WTC11 (cell line): ENCODE data around the gene NAXD. TPM values are rescaled to one million over a fixed set of nuclear protein-coding genes. Genes with fewer than 3 reads are reported as not detected.

ENCODE experiments used
- ATAC-seq: fragments of 200-7000 bp; cut with Tn5 transposase; 2 replicates; pipeline ENCODE4 v1.10.0; 2021; ENCODE audit warnings: mild to moderate bottlenecking, moderate library complexity
- CTCF ChIA-PET: fragments of 300-600 bp; sonication (Branson Sonifier 250); formaldehyde crosslinking; loops from one replicate; lab custom pipeline; 2021; ENCODE audit warnings: antibody characterized with exemption; lab: Charles Lee
- POLR2A ChIA-PET: fragments of 350-600 bp; sonication (Branson Sonifier 250); formaldehyde crosslinking; loops from one replicate; lab custom pipeline; 2021; ENCODE audit warnings: antibody characterized with exemption; lab: Charles Lee
- DNase-seq: peaks from one replicate; pipeline ENCODE4 v3.0.0; 2021; ENCODE audit warnings: low spot score
- H3K27ac Mint-ChIP-seq: 2 replicates; pipeline ENCODE4 v1.8.0; 2021; ENCODE audit warnings: mixed read lengths
- H3K27me3 Mint-ChIP-seq: 2 replicates; pipeline ENCODE4 v1.8.0; 2021; ENCODE audit warnings: low read depth, mild to moderate bottlenecking, moderate library complexity, mixed read lengths
- H3K36me3 Mint-ChIP-seq: 2 replicates; pipeline ENCODE4 v1.8.0; 2021; ENCODE audit warnings: mixed read lengths
- H3K4me1 Mint-ChIP-seq: 2 replicates; pipeline ENCODE4 v1.8.0; 2022; ENCODE audit warnings: mixed read lengths
- H3K4me3 Mint-ChIP-seq: 2 replicates; pipeline ENCODE4 v1.8.0; 2021; ENCODE audit warnings: mild to moderate bottlenecking, moderate library complexity, mixed read lengths
- H3K9me3 Mint-ChIP-seq: 2 replicates; pipeline ENCODE4 v1.8.0; 2021; ENCODE audit warnings: mixed read lengths
- FOXP1 ChIP-seq: sonication (generic); formaldehyde crosslinking; IDR thresholded peaks from 2 replicates; pipeline ENCODE4 v1.8.0; 2022; ENCODE audit warnings: missing genetic modification reagents, mild to moderate bottlenecking, moderate library complexity, borderline replicate concordance
- GTF2I ChIP-seq: fragments of 250-450 bp; sonication (Bioruptor Pico); conservative IDR thresholded peaks from 2 replicates; pipeline ENCODE4 v1.4.0; 2021; ENCODE audit warnings: mild to moderate bottlenecking
- HMGA2 ChIP-seq: fragments of 250-450 bp; sonication (Bioruptor Pico); IDR thresholded peaks from 2 replicates; pipeline ENCODE4 v1.4.0; 2021; ENCODE audit warnings: mild to moderate bottlenecking, moderate library complexity
- MXD4 ChIP-seq: fragments of 250-450 bp; sonication (Bioruptor Pico); IDR thresholded peaks from 2 replicates; pipeline ENCODE4 v1.8.0; 2021; ENCODE audit warnings: mild to moderate bottlenecking, moderate library complexity, borderline replicate concordance
- NFATC4 ChIP-seq: fragments of 250-450 bp; sonication (Bioruptor Pico); IDR thresholded peaks from 2 replicates; pipeline ENCODE4 v1.9.0; 2021; ENCODE audit warnings: mild to moderate bottlenecking
- SMAD4 ChIP-seq: sonication (generic); formaldehyde crosslinking; IDR thresholded peaks from 2 replicates; pipeline ENCODE4 v1.8.0; 2022; ENCODE audit warnings: mild to moderate bottlenecking, missing genetic modification reagents
- SP1 ChIP-seq: sonication (generic); formaldehyde crosslinking; conservative IDR thresholded peaks from 2 replicates; pipeline ENCODE4 v1.8.1; 2022; ENCODE audit warnings: missing genetic modification reagents
- TP53 ChIP-seq: sonication (generic); formaldehyde crosslinking; IDR thresholded peaks from 2 replicates; pipeline ENCODE4 v1.8.1; 2023; ENCODE audit warnings: mild to moderate bottlenecking, missing genetic modification reagents
- ZNF219 ChIP-seq: sonication (generic); formaldehyde crosslinking; IDR thresholded peaks from 2 replicates; pipeline ENCODE4 v1.8.0; 2023; ENCODE audit warnings: missing genetic modification reagents, mild to moderate bottlenecking, borderline replicate concordance
- ZNF232 ChIP-seq: sonication (generic); formaldehyde crosslinking; IDR thresholded peaks from 2 replicates; pipeline ENCODE4 v1.8.0; 2022; ENCODE audit warnings: mild to moderate bottlenecking, missing genetic modification reagents
- ZNF263 ChIP-seq: sonication (generic); formaldehyde crosslinking; IDR thresholded peaks from 2 replicates; pipeline ENCODE4 v1.8.1; 2022; ENCODE audit warnings: low read depth, mild to moderate bottlenecking, moderate library complexity, missing genetic modification reagents
- total RNA-seq: library from RNA; stranded (reverse); gene quantifications from 3 replicates; pipeline ENCODE4 v1.2.3, GENCODE V29; 2021
- TF ChIP-seq, protein P1 (sequence below): sonication (generic); formaldehyde crosslinking; IDR thresholded peaks from 2 replicates; pipeline ENCODE4 v1.8.1; 2022; ENCODE audit warnings: low read depth, mild to moderate bottlenecking, moderate library complexity, missing genetic modification reagents, borderline replicate concordance
- TF ChIP-seq, protein P2 (sequence below): sonication (generic); formaldehyde crosslinking; IDR thresholded peaks from 2 replicates; pipeline ENCODE4 v1.8.0; 2022; ENCODE audit warnings: missing genetic modification reagents
- TF ChIP-seq, protein P3 (sequence below): sonication (generic); formaldehyde crosslinking; IDR thresholded peaks from 2 replicates; pipeline ENCODE4 v1.8.1; 2022; ENCODE audit warnings: low read depth, missing genetic modification reagents, borderline replicate concordance
- TF ChIP-seq, protein P4 (sequence below): sonication (generic); formaldehyde crosslinking; IDR thresholded peaks from 2 replicates; pipeline ENCODE4 v1.8.0; 2022; ENCODE audit warnings: mild to moderate bottlenecking, missing genetic modification reagents
- TF ChIP-seq, protein P5 (sequence below): fragments of 250-450 bp; sonication (Bioruptor Pico); IDR thresholded peaks from 2 replicates; pipeline ENCODE4 v1.9.0; 2021; ENCODE audit warnings: moderate library complexity, mild to moderate bottlenecking, inconsistent platforms, borderline replicate concordance
- TF ChIP-seq, protein P6 (sequence below): sonication (generic); formaldehyde crosslinking; IDR thresholded peaks from 2 replicates; pipeline ENCODE4 v1.8.0; 2022; ENCODE audit warnings: mild to moderate bottlenecking, missing genetic modification reagents

The NAXD gene
- total RNA-seq, 1 experiment from 2014 or later, result 29.3 TPM

DNA sequence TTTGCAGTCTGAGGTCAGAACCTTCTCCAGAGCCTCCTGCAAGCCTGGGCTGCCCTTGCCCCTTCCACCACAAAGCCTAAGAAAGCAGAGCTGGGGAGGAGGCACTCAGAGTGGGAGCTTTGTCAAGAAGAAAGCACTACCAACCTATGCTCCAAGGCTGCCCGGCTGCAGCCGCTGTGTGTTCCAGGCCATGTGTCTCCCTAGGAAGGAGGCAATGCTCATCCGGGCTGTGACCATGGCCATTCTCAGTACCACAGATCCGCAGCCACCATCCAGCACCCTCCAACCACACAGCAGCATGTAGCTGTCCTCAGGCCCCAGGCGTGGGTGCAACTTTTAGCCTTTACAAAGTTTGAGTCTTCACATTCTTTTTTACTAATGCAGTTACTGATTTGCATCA is 68.6 kb downstream of the NAXD start:
- Mint-ChIP-seq H3K27me3 (no peaks in the 10 kb centered on the region), H3K27ac (no peak overlapping the region), H3K4me1 (no peaks in the 10 kb centered on the region), H3K36me3 (peaks cover 28% of the 10 kb centered on the region), H3K4me3 (no peak overlapping the region), H3K9me3 (no peaks in the 10 kb centered on the region)
- ChIA-PET POLR2A (no interaction called here), CTCF (interaction anchor here (0.8 to 1.5 kb wide), 4 partner anchors 117 to 264 kb away, joined by 3 to 6 read pairs (median 4); no protein-coding TSS in a partner anchor)
- no peak for TF ChIP-seq ZNF263 (CRISPR knock-in tag)
- TF ChIP-seq MXD4 (CRISPR knock-in tag), result no peak
- TF ChIP-seq HMGA2 (CRISPR knock-in tag), result no peak
- TF ChIP-seq, protein P1, sequence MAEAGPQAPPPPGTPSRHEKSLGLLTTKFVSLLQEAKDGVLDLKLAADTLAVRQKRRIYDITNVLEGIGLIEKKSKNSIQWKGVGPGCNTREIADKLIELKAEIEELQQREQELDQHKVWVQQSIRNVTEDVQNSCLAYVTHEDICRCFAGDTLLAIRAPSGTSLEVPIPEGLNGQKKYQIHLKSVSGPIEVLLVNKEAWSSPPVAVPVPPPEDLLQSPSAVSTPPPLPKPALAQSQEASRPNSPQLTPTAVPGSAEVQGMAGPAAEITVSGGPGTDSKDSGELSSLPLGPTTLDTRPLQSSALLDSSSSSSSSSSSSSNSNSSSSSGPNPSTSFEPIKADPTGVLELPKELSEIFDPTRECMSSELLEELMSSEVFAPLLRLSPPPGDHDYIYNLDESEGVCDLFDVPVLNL (CRISPR knock-in tag), result no peak
- TF ChIP-seq SP1, result no peak
- TF ChIP-seq, protein P2, sequence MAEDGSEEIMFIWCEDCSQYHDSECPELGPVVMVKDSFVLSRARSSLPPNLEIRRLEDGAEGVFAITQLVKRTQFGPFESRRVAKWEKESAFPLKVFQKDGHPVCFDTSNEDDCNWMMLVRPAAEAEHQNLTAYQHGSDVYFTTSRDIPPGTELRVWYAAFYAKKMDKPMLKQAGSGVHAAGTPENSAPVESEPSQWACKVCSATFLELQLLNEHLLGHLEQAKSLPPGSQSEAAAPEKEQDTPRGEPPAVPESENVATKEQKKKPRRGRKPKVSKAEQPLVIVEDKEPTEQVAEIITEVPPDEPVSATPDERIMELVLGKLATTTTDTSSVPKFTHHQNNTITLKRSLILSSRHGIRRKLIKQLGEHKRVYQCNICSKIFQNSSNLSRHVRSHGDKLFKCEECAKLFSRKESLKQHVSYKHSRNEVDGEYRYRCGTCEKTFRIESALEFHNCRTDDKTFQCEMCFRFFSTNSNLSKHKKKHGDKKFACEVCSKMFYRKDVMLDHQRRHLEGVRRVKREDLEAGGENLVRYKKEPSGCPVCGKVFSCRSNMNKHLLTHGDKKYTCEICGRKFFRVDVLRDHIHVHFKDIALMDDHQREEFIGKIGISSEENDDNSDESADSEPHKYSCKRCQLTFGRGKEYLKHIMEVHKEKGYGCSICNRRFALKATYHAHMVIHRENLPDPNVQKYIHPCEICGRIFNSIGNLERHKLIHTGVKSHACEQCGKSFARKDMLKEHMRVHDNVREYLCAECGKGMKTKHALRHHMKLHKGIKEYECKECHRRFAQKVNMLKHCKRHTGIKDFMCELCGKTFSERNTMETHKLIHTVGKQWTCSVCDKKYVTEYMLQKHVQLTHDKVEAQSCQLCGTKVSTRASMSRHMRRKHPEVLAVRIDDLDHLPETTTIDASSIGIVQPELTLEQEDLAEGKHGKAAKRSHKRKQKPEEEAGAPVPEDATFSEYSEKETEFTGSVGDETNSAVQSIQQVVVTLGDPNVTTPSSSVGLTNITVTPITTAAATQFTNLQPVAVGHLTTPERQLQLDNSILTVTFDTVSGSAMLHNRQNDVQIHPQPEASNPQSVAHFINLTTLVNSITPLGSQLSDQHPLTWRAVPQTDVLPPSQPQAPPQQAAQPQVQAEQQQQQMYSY (CRISPR knock-in tag), result no peak
- TF ChIP-seq, protein P3, sequence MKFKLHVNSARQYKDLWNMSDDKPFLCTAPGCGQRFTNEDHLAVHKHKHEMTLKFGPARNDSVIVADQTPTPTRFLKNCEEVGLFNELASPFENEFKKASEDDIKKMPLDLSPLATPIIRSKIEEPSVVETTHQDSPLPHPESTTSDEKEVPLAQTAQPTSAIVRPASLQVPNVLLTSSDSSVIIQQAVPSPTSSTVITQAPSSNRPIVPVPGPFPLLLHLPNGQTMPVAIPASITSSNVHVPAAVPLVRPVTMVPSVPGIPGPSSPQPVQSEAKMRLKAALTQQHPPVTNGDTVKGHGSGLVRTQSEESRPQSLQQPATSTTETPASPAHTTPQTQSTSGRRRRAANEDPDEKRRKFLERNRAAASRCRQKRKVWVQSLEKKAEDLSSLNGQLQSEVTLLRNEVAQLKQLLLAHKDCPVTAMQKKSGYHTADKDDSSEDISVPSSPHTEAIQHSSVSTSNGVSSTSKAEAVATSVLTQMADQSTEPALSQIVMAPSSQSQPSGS (CRISPR knock-in tag), result no peak
- no peak for DNase-seq
- no peak for ATAC-seq

DNA sequence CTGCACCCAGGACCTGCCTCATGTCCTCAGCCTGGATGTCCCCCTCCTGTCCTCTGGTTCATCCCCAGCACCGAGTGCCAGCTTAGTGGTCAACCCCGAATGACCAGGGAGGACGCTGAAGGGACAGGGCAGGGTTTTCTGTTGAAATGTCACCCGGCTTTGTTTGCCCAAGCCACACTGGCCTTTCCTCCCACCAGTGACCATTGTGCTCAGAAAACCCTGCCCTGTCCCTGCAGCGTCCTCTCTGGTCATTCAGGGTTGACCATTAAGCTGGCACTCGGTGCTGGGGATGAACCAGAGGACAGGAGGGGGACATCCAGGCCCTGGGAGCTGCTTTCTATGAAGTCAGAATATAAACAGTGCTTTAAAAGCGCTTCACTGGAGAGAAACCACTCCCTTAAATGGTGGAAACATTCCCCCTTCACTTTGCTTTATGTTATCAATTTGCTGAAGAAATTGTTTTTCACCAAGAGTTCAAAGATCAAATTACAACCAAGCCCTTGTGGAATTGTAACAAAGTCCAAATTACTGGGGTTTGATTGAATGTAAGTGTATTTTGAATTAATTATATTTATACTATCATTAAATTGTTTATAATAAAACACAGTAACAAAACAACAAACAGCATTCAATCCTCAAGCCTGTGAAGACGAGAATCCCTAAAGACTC is 69.2 kb downstream of the NAXD start:
- no peaks in the 10 kb centered on the region for H3K9me3 Mint-ChIP-seq
- CTCF ChIA-PET, result no interaction called here
- POLR2A ChIA-PET, result no interaction called here
- no peak overlapping the region for H3K27ac Mint-ChIP-seq
- TF ChIP-seq, protein P4, sequence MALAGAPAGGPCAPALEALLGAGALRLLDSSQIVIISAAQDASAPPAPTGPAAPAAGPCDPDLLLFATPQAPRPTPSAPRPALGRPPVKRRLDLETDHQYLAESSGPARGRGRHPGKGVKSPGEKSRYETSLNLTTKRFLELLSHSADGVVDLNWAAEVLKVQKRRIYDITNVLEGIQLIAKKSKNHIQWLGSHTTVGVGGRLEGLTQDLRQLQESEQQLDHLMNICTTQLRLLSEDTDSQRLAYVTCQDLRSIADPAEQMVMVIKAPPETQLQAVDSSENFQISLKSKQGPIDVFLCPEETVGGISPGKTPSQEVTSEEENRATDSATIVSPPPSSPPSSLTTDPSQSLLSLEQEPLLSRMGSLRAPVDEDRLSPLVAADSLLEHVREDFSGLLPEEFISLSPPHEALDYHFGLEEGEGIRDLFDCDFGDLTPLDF, result no peak
- TF ChIP-seq, protein P5, sequence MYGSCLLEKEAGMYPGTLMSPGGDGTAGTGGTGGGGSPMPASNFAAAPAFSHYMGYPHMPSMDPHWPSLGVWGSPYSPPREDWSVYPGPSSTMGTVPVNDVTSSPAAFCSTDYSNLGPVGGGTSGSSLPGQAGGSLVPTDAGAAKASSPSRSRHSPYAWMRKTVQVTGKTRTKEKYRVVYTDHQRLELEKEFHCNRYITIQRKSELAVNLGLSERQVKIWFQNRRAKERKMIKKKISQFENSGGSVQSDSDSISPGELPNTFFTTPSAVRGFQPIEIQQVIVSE (CRISPR knock-in tag), result no peak
- TF ChIP-seq GTF2I (CRISPR knock-in tag), result no peak
- TF ChIP-seq ZNF219 (CRISPR knock-in tag), result no peak
- TF ChIP-seq ZNF232 (CRISPR knock-in tag), result no peak
- TF ChIP-seq TP53 (CRISPR knock-in tag), result no peak
- TF ChIP-seq SMAD4, result no peak
- TF ChIP-seq, protein P6, sequence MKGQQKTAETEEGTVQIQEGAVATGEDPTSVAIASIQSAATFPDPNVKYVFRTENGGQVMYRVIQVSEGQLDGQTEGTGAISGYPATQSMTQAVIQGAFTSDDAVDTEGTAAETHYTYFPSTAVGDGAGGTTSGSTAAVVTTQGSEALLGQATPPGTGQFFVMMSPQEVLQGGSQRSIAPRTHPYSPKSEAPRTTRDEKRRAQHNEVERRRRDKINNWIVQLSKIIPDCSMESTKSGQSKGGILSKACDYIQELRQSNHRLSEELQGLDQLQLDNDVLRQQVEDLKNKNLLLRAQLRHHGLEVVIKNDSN, result no peak
- TF ChIP-seq FOXP1 (CRISPR knock-in tag), result no peak
- no peak for TF ChIP-seq NFATC4 (CRISPR knock-in tag)
- H3K36me3 Mint-ChIP-seq, result peaks cover 26% of the 10 kb centered on the region
- ATAC-seq, result no peak
- no peaks in the 10 kb centered on the region for H3K4me1 Mint-ChIP-seq
- DNase-seq, result no peak
- H3K4me3 Mint-ChIP-seq, result no peak overlapping the region
- no peaks in the 10 kb centered on the region for H3K27me3 Mint-ChIP-seq
